ENCODE results near the gene HPCAL4. TPM values are rescaled to one million over a fixed set of nuclear protein-coding genes. Genes with fewer than 3 reads are reported as not detected.

HPCAL4 gene
- total RNA-seq, 2 experiments from 2014 or later: 0.94 to 1.1 TPM

- H3K27ac Mint-ChIP-seq: no peak overlapping the region
- intact Hi-C loops (cut with DNase I, micrococcal nuclease): no loop called here
- peaks cover 12% of the 10 kb centered on the region for H3K4me1 Mint-ChIP-seq
- ATAC-seq (peak; percentile 42), DNase-seq (peak; percentile 18)
- H3K4me3 Mint-ChIP-seq: no peak overlapping the region
- no peaks in the 10 kb centered on the region for H3K36me3 Mint-ChIP-seq (ENCODE audit: low read depth)
- ChIA-PET CTCF (interaction anchor here (1.2 to 1.9 kb wide), 2 partner anchors 10 to 22 kb away, joined by 5 to 8 read pairs; no protein-coding TSS in a partner anchor), POLR2A (no interaction called here)
- peaks cover 17% of the 10 kb centered on the region for H3K27me3 Mint-ChIP-seq
- no peaks in the 10 kb centered on the region for H3K9me3 Mint-ChIP-seq (ENCODE audit: low read depth)
Observed at GRCh38 chr1:39631361-39632322, 59.6 kb downstream of the HPCAL4 start.

DNA sequence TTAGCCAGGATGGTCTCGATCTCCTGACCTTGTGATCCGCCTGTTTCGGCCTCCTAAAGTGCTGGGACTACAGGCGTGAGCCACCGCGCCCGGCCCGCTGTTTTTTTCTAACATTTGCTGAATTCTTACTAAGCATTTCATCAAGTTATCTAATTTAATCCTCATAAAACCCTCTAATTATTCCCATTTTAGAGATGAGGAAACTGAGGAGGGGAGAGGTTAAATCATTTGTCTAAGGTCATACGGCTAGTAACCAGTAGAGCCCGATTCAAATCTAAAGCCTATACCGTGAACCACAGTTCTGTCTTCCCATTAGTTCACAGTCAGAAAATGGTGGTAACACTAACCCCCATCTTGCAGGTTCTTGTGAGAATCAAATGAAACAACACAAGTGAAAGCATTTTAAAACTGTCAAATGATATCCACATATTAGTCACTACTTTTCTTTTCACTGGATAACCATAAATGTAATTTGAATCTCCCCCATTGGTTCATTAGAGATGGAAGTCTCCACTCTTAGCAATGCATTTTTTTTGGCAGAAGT, 62.4 kb downstream of the HPCAL4 start:
- H3K27me3 Mint-ChIP-seq: peaks cover 13% of the 10 kb centered on the region
- intact Hi-C loops (cut with DNase I, micrococcal nuclease): no loop called here
- peak; percentile 66 for ATAC-seq
- CTCF ChIA-PET: interaction anchor here (1.9 kb wide), 1 partner anchor 29 kb away, joined by 9 read pairs; no protein-coding TSS in a partner anchor
- H3K27ac Mint-ChIP-seq: no peak overlapping the region
- DNase-seq: no peak
- no peaks in the 10 kb centered on the region for H3K36me3 Mint-ChIP-seq (ENCODE audit: low read depth)
- no peaks in the 10 kb centered on the region for H3K9me3 Mint-ChIP-seq (ENCODE audit: low read depth)
- POLR2A ChIA-PET: no interaction called here
- peaks cover 12% of the 10 kb centered on the region for H3K4me1 Mint-ChIP-seq
- H3K4me3 Mint-ChIP-seq: no peak overlapping the region

Other genes with a start within 250 kb of the HPCAL4 start
- gene BMP8A, start 199.8 kb downstream of the HPCAL4 start, total RNA-seq: under 1 TPM in 1 of 2 experiments, not detected in 1; 0.16 TPM
- 100 to 1,000 TPM; 322 to 330 TPM for gene PABPC4, start 114.6 kb downstream of the HPCAL4 start, total RNA-seq
- gene HEYL, start 51.8 kb downstream of the HPCAL4 start, total RNA-seq: under 1 TPM; 0.19 to 0.23 TPM
- under 1 TPM in 1 of 2 experiments, not detected in 1; 0.21 TPM for gene NT5C1A, start 19.3 kb downstream of the HPCAL4 start, total RNA-seq
- 10 to 100 TPM; 55.3 to 70.4 TPM for gene PPIE, start 47.4 kb upstream of the HPCAL4 start, total RNA-seq
- 1 to 10 TPM in 1 of 2 experiments, under 1 TPM in 1; 0.49 to 1.5 TPM for gene OXCT2, start 79.9 kb upstream of the HPCAL4 start, total RNA-seq
- under 1 TPM; 0.21 to 0.28 TPM for gene BMP8B, start 97.4 kb upstream of the HPCAL4 start, total RNA-seq
- 10 to 100 TPM; 31.4 to 51.7 TPM for gene TRIT1, start 192.1 kb upstream of the HPCAL4 start, total RNA-seq
- gene MYCL, start 210.5 kb upstream of the HPCAL4 start, total RNA-seq: under 1 TPM; 0.11 to 0.16 TPM